Activated CD8-positive, alpha-beta T cell treated with anti-CD3 and anti-CD28 coated beads for 36 hours (primary cell): ENCODE results near the gene CDC14B. TPM values are rescaled to one million over a fixed set of nuclear protein-coding genes. Genes with fewer than 3 reads are reported as not detected.
"Not testable (repeated sequence)": the region's sequence is repeated elsewhere in the genome, so short reads cannot be mapped to it uniquely, and the experiment has no call there.

Source experiments
- ATAC-seq: fragments of 200-7000 bp; cut with Tn5 transposase; one replicate; pipeline ENCODE4 v1.10.0; 2021; ENCODE audit warnings: mild to moderate bottlenecking, moderate library complexity
- CTCF ChIA-PET: fragments of 350-600 bp; sonication (Branson Sonifier 250); formaldehyde crosslinking; loops from one replicate; lab custom pipeline; 2021; ENCODE audit warnings: antibody characterized with exemption; lab: Charles Lee
- POLR2A ChIA-PET: fragments of 350-600 bp; sonication (Branson Sonifier 250); formaldehyde crosslinking; loops from one replicate; lab custom pipeline; 2021; ENCODE audit warnings: antibody characterized with exemption; lab: Charles Lee
- DNase-seq: peaks from one replicate; pipeline ENCODE4 v3.0.0-alpha.2; 2020
- H3K27ac Mint-ChIP-seq: one replicate; pipeline ENCODE4 v1.8.0; 2021; ENCODE audit warnings: mild to moderate bottlenecking, mixed read lengths
- H3K27me3 Mint-ChIP-seq: one replicate; pipeline ENCODE4 v1.8.0; 2021; ENCODE audit warnings: mixed read lengths
- H3K36me3 Mint-ChIP-seq: one replicate; pipeline ENCODE4 v1.8.0; 2021; ENCODE audit warnings: low read depth, mixed read lengths
- H3K4me1 Mint-ChIP-seq: one replicate; pipeline ENCODE4 v1.8.0; 2021; ENCODE audit warnings: low read depth, mixed read lengths
- H3K4me3 Mint-ChIP-seq: one replicate; pipeline ENCODE4 v1.8.0; 2021; ENCODE audit warnings: mild to moderate bottlenecking, moderate library complexity, mixed read lengths
- H3K9me3 Mint-ChIP-seq: one replicate; pipeline ENCODE4 v1.8.0; 2021; ENCODE audit warnings: mixed read lengths
- CTCF ChIP-seq: fragments of 200-600 bp; IDR thresholded peaks from one replicate; pipeline ENCODE4 v1.8.0; 2022; ENCODE audit warnings: antibody characterized with exemption, mild to moderate bottlenecking
- intact Hi-C: fragments of 100-400 bp; cut with micrococcal nuclease; formaldehyde crosslinking; loops from one replicate; pipeline ENCODE4 v1.10.0; 2022
- total RNA-seq, 2 experiments: library from RNA; stranded (reverse); gene quantifications; one replicate each; pipeline ENCODE4 v1.2.3, GENCODE V29; 2021

CDC14B gene
- total RNA-seq, 2 experiments from 2014 or later: 0.27 to 0.54 TPM

- Mint-ChIP-seq H3K36me3 (no peaks in the 10 kb centered on the region), H3K4me3 (no peak overlapping the region), H3K4me1 (peaks cover 31% of the 10 kb centered on the region), H3K27ac (no peak overlapping the region), H3K27me3 (no peaks in the 10 kb centered on the region), H3K9me3 (no peaks in the 10 kb centered on the region)
- intact Hi-C loops: no loop called here
- ATAC-seq: no peak
- POLR2A ChIA-PET: no interaction called here
- CTCF ChIA-PET: no interaction called here
- DNase-seq: no peak
- TF ChIP-seq CTCF: no peak
Observed at GRCh38 chr9:96553070-96553469, 66.6 kb downstream of the CDC14B start.

GRCh38 chr9:96551403-96551802, 68.2 kb downstream of the CDC14B start:
- ATAC-seq (no peak), DNase-seq (peak; percentile 14)
- peaks cover 31% of the 10 kb centered on the region for H3K4me1 Mint-ChIP-seq
- no peaks in the 10 kb centered on the region for H3K9me3 Mint-ChIP-seq
- no peaks in the 10 kb centered on the region for H3K27me3 Mint-ChIP-seq
- H3K27ac Mint-ChIP-seq: no peak overlapping the region
- ChIA-PET CTCF (no interaction called here), POLR2A (no interaction called here)
- no peak overlapping the region for H3K4me3 Mint-ChIP-seq
- no peak for TF ChIP-seq CTCF
- no peaks in the 10 kb centered on the region for H3K36me3 Mint-ChIP-seq
- intact Hi-C loops: no loop called here

DNA sequence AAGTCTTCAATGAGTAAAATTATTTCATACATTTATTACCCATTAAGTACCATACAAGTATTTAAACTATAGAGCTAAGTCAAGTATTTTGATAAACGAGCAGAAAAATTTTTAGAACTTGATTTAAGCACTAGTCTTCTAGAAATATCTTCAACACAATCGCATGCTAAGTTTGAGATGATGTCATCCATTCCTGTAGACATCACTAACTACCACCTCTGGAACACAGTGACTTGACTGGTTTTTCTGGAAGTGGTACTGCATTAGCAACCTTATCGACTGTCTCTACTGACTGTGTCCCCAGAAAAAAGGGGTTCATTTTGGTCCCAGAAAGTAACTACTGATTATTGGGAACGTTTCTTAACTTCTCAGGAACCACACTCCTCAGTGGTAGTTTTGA, 69.0 kb downstream of the CDC14B start:
- ATAC-seq (no peak), DNase-seq (no peak)
- H3K27me3 Mint-ChIP-seq: no peaks in the 10 kb centered on the region
- no peak overlapping the region for H3K27ac Mint-ChIP-seq
- H3K9me3 Mint-ChIP-seq: no peaks in the 10 kb centered on the region
- no peaks in the 10 kb centered on the region for H3K36me3 Mint-ChIP-seq
- CTCF ChIA-PET: no interaction called here
- H3K4me1 Mint-ChIP-seq: peaks cover 26% of the 10 kb centered on the region
- no peak overlapping the region for H3K4me3 Mint-ChIP-seq
- POLR2A ChIA-PET: no interaction called here
- intact Hi-C loops: no loop called here
- TF ChIP-seq CTCF: no peak

DNA sequence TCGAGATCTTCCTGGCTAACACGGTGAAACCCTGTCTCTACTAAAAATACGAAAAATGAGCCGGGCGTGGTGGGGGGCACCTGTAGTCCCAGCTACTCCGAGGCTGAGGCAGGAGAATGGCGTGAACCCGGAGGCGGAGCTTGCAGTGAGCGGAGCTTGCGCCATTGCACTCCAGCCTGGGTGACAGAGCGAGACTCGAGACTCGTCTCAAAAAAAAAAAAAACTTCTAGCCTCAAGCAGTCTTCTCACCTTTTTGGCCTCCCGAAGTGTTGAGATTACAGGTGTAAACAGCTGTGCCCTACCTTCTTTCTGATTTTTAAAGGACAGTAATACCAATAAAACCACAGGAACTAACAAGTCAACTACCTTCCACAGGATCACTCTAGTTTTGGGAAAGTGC, 76.5 kb downstream of the CDC14B start:
- H3K9me3 Mint-ChIP-seq: not testable (repeated sequence)

GRCh38 chr9:96540106-96540505, 79.5 kb downstream of the CDC14B start:
- H3K4me3 Mint-ChIP-seq: no peak overlapping the region
- DNase-seq (no peak), ATAC-seq (no peak)
- no peaks in the 10 kb centered on the region for H3K36me3 Mint-ChIP-seq
- TF ChIP-seq CTCF: no peak
- POLR2A ChIA-PET: no interaction called here
- H3K27ac Mint-ChIP-seq: no peak overlapping the region
- intact Hi-C loops: no loop called here
- no peaks in the 10 kb centered on the region for H3K4me1 Mint-ChIP-seq
- CTCF ChIA-PET: no interaction called here
- no peaks in the 10 kb centered on the region for H3K27me3 Mint-ChIP-seq
- no peaks in the 10 kb centered on the region for H3K9me3 Mint-ChIP-seq

More for the DNA sequence above, 76.5 kb downstream of the CDC14B start:
- CTCF ChIA-PET: interaction anchor here (0.6 kb wide), 1 partner anchor 1016 kb away, joined by 3 read pairs; no protein-coding TSS in a partner anchor
- DNase-seq, H3K27me3 Mint-ChIP-seq, H3K4me1 Mint-ChIP-seq, intact Hi-C loops, H3K36me3 Mint-ChIP-seq, H3K4me3 Mint-ChIP-seq, POLR2A ChIA-PET, H3K27ac Mint-ChIP-seq, ATAC-seq: not testable (repeated sequence)

- CTCF ChIA-PET: interaction anchor here (2.0 kb wide), 1 partner anchor 90 kb away, joined by 5 read pairs; no protein-coding TSS in a partner anchor
- DNase-seq (no peak), ATAC-seq (no peak)
- no peak for TF ChIP-seq CTCF
- POLR2A ChIA-PET: interaction anchor here (0.6 kb wide), 1 partner anchor 100 kb away, joined by 3 read pairs; no protein-coding TSS in a partner anchor
- H3K9me3 Mint-ChIP-seq: no peaks in the 10 kb centered on the region
- H3K27me3 Mint-ChIP-seq: no peaks in the 10 kb centered on the region
- H3K27ac Mint-ChIP-seq: no peak overlapping the region
- intact Hi-C loops: no loop called here
- H3K4me1 Mint-ChIP-seq: no peaks in the 10 kb centered on the region
- no peak overlapping the region for H3K4me3 Mint-ChIP-seq
- H3K36me3 Mint-ChIP-seq: no peaks in the 10 kb centered on the region
Observed at GRCh38 chr9:96532173-96532572, 87.5 kb downstream of the CDC14B start.
